K562 (cell line): ENCODE measurements around the gene LAGE3.

Source experiments
- EP300 ChIP-seq: IDR thresholded peaks from 2 replicates; pipeline ENCODE4 v1.6.1; 2012; ENCODE audit warnings: low read length, improper control_type of control experiment
- TF ChIP-seq, protein P1 (sequence below), 3 experiments: IDR thresholded peaks in 2 of 3; conservative IDR thresholded peaks in 1 of 3; 2 replicates each; pipeline ENCODE4 v1.5.1; 2011 to 2012; ENCODE audit warnings: low read length in 3 of 3, mild to moderate bottlenecking in 3 of 3, control low read depth in 2 of 3, improper control_type of control experiment in 1 of 3, inconsistent platforms in 1 of 3, low read depth in 1 of 3, mixed read lengths in 1 of 3, moderate library complexity in 1 of 3; ENCODE audit not compliant: insufficient read depth in 2 of 3
- TF ChIP-seq, protein P2 (sequence below): sonication (generic); formaldehyde crosslinking; IDR thresholded peaks from 2 replicates; pipeline ENCODE4 v1.5.0; 2020; ENCODE audit warnings: missing genetic modification reagents

DNA sequence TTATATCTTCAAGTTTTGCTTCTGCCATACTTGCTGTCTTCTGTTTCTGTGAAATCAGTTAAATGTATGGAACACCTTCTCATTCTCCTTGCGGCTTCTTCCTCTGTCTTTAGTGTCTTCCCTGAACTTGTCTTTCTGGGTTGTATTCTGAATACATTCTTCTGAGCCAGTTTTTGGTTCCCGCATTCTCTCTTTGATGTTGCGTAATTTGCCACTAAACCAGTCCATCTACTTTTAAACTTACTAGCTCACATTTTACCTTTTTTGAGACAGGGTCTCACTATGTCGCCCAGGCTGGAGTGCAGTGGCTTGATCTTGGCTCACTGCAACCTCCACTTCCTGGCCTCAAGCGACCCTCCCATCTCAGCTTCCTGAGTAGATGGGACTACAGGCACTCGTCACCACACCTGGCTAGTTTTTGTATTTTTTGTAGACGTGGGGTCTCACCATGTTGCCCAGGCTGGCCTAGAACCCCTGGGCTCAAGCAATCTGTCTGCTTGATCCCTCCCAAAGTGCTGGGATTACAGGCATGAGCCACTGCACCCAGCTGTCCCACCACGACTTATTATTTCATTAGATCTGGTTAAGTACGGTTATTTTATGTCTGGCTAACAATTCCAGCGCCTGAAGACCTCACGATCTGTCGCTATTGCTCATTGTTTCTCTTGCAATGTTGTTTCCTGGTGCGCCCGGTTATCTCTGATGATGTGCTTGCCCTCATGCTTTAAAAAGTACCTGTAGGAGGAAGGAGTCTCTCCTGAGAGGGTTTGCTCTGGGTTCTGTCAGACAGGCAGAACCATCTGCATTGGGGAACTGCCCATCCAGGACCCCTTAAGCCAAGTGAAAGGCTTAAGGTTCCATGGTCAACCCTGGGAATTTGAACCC lies 46.8 kb upstream of the LAGE3 start:
- TF ChIP-seq, protein P1, sequence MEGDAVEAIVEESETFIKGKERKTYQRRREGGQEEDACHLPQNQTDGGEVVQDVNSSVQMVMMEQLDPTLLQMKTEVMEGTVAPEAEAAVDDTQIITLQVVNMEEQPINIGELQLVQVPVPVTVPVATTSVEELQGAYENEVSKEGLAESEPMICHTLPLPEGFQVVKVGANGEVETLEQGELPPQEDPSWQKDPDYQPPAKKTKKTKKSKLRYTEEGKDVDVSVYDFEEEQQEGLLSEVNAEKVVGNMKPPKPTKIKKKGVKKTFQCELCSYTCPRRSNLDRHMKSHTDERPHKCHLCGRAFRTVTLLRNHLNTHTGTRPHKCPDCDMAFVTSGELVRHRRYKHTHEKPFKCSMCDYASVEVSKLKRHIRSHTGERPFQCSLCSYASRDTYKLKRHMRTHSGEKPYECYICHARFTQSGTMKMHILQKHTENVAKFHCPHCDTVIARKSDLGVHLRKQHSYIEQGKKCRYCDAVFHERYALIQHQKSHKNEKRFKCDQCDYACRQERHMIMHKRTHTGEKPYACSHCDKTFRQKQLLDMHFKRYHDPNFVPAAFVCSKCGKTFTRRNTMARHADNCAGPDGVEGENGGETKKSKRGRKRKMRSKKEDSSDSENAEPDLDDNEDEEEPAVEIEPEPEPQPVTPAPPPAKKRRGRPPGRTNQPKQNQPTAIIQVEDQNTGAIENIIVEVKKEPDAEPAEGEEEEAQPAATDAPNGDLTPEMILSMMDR (IDR thresholded peaks at IDR 0.05 in 2 of 3, conservative IDR thresholded peaks at IDR 0.05 in 1 of 3; ENCODE audit: insufficient read depth in 2 of 3, low read depth in 1 of 3, low read length in 3 of 3): no peak
- TF ChIP-seq, protein P2, sequence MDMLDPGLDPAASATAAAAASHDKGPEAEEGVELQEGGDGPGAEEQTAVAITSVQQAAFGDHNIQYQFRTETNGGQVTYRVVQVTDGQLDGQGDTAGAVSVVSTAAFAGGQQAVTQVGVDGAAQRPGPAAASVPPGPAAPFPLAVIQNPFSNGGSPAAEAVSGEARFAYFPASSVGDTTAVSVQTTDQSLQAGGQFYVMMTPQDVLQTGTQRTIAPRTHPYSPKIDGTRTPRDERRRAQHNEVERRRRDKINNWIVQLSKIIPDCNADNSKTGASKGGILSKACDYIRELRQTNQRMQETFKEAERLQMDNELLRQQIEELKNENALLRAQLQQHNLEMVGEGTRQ (CRISPR knock-in tag): no peak
- no peak for TF ChIP-seq EP300
